IMR-90 (cell line): ENCODE measurements around the gene HRH3.

ENCODE experiments used
- CEBPB ChIP-seq: IDR thresholded peaks from 2 replicates; pipeline ENCODE4 v1.6.1; 2012; ENCODE audit warnings: low read depth, low read length, improper control_type of control experiment
- CTCF ChIP-seq: conservative IDR thresholded peaks from 2 replicates; pipeline ENCODE4 v1.5.1; 2012; ENCODE audit warnings: mild to moderate bottlenecking, low read depth, low read length, improper control_type of control experiment

DNA sequence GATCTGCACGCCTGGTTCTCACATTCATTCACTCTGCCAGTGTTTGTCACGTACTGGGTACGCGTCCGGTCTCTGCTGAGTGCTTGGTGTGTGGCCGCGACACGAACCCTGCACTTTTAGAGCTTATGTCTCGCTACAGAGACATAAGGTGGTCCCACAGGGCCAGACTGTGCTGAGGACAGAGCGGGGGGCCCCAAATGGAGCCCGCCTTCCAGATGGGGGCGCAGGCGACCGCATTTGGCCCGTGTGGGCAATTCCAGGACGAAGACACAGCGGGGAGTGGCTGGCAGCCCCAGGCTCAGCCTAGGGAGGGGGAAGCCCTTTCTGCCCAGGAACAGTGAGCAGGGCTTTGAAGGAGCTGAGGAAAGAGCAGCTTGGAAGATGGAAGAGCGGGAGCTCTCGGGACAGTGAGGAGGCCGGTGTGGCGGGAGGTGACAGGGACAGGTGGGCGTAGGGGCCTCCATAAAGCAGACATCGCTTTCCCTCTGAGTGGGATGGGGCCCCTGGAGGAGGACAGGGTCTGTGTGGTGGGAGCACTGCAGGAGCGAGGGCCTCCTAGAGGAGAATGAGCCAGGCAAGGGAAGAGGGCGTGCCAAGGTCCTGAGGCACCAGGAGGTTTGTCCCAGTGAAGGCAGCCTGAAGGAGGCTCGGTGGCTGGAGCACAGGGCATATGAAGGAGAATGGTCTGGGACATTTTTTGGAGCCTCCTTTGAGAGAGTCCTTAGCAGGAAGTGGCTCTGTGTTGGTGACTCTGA lies 45.0 kb downstream of the HRH3 start:
- TF ChIP-seq CEBPB (no peak), CTCF (no peak)
